ENCODE measurements around the gene PGS1. TPM values are rescaled to one million over a fixed set of nuclear protein-coding genes. Genes with fewer than 3 reads are reported as not detected.
A peak's percentile ranks its signal among the peaks of the same experiment; 100 is the strongest.

The PGS1 gene
- total RNA-seq, 1 donor from 2014 or later: 22.7 TPM

DNA sequence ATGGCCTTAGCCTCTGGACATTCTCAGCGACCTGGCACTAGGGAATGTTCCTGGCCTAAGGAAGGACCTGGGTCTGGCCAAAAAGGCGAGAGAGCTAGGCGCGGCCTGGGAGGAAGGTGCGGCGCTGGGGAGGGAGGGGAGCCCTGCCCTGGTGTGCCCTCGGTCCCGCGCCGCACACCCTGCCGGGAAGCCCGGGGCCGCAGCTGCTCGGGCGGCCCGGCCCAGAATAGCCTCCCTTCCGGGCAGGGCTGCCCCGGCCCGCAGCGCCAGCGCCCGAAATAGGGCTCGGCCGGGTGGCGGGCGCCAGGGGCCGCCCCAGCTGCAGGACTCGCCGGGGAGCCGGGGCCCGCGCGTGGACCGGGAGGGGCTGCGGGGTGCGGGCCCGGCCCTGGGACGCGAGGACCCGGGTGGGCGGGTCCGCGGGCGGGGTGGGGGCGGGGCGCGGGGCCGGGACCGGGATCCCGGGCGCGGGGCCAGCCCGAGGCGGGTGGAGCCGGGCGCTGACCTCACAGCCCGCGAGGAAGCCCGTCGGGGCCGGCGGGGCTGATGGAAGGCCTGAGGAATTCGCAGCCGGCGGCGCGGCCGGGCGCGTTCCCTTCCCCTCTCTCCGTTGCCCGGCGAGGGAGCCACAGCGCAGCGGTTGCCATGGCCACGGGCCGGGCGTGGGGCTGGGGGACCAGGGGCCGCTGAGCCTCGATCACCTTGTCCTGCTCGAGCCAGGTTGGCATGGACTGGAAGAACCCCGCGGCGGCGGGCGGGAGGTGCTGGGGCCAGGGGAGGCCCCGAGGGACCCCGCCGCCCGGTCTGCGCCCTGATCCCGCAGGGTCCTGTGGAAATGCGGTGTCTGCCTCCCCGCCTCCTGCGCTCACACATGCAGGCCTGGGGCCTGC is 36.6 kb upstream of the PGS1 start:
- H3K36me3 Mint-ChIP-seq (ENCODE audit: low read depth): no peaks in the 10 kb centered on the region

DNA sequence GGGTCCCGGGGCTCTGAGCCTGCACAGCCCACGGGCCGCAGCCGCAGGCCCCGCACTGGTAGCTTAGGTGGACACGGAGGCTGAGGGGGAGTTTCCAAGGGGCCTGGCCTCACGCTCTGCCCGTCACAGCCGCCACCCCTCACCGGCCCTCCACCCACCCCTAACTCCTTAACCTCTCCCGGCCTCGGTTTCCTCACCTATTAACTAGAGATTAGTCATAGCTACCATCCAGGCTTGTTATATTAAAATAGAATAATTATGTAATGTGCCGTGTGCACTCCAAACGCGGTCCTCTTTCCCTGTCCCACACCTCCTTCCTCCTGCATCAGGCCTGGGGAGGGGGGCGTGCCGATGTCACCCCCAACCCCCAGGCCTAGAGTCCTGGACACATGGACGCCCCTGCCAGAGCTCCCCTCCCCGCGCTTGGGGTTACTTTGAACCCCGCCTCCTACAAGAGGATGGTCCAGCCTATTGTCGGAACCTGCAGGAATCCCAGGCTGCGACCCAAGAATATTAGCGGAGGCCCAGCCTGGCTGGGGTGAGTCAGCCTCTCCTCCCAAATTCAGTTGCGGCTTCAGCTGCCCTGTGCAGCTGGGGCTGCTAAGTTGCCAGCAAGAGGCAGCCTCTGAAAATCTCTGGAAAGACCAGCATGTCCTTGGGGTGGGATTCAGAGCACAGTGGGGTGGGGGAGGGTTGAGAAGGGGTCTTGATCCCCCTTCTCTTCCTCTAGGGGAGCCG is 35.8 kb upstream of the PGS1 start:
- TF ChIP-seq, protein P1, sequence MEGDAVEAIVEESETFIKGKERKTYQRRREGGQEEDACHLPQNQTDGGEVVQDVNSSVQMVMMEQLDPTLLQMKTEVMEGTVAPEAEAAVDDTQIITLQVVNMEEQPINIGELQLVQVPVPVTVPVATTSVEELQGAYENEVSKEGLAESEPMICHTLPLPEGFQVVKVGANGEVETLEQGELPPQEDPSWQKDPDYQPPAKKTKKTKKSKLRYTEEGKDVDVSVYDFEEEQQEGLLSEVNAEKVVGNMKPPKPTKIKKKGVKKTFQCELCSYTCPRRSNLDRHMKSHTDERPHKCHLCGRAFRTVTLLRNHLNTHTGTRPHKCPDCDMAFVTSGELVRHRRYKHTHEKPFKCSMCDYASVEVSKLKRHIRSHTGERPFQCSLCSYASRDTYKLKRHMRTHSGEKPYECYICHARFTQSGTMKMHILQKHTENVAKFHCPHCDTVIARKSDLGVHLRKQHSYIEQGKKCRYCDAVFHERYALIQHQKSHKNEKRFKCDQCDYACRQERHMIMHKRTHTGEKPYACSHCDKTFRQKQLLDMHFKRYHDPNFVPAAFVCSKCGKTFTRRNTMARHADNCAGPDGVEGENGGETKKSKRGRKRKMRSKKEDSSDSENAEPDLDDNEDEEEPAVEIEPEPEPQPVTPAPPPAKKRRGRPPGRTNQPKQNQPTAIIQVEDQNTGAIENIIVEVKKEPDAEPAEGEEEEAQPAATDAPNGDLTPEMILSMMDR (IDR thresholded peaks at IDR 0.05): no peak
- Mint-ChIP-seq H3K9me3 (ENCODE audit: low read depth) (no peaks in the 10 kb centered on the region), H3K36me3 (ENCODE audit: low read depth) (no peaks in the 10 kb centered on the region), H3K4me1 (ENCODE audit: low read depth) (peaks cover 21% of the 10 kb centered on the region), H3K27ac (ENCODE audit: unreplicated experiment) (peak overlapping the region; percentile 95), H3K4me3 (ENCODE audit: unreplicated experiment) (peak overlapping the region; percentile 22), H3K27me3 (ENCODE audit: low read depth) (no peaks in the 10 kb centered on the region)
- no peak for DNase-seq (ENCODE audit: low spot score)

More for the DNA sequence above, 36.6 kb upstream of the PGS1 start:
- Mint-ChIP-seq H3K4me1 (ENCODE audit: low read depth) (peaks cover 21% of the 10 kb centered on the region), H3K9me3 (ENCODE audit: low read depth) (no peaks in the 10 kb centered on the region), H3K27me3 (ENCODE audit: low read depth) (no peaks in the 10 kb centered on the region), H3K4me3 (ENCODE audit: unreplicated experiment) (no peak overlapping the region), H3K27ac (ENCODE audit: unreplicated experiment) (no peak overlapping the region)
- no peak for DNase-seq (ENCODE audit: low spot score)
- TF ChIP-seq, protein P1 (IDR thresholded peaks at IDR 0.05): no peak

DNA sequence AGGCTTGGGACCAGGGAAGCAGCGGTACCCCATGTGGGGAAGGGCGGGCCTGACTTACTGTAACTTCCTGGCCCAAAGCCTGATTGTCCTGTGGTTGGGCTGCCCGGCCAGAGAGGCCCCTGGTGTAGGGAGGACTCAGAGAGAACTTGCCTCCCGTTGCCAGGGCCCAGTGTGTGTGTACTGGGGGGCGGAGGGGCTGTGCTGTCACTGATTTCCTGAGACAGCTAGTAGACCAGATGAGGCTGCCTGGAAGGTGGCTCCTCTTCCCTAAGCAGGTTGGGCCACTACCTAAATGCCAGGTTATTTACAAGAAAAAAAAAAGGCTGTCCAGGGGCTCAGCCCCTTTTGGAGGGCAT is 35.3 kb upstream of the PGS1 start:
- Mint-ChIP-seq H3K9me3 (ENCODE audit: low read depth) (no peaks in the 10 kb centered on the region), H3K27ac (ENCODE audit: unreplicated experiment) (peak overlapping the region; percentile 95), H3K4me1 (ENCODE audit: low read depth) (peaks cover 21% of the 10 kb centered on the region), H3K4me3 (ENCODE audit: unreplicated experiment) (peak overlapping the region; percentile 22), H3K36me3 (ENCODE audit: low read depth) (no peaks in the 10 kb centered on the region), H3K27me3 (ENCODE audit: low read depth) (no peaks in the 10 kb centered on the region)
- TF ChIP-seq, protein P1 (IDR thresholded peaks at IDR 0.05): no peak
- no peak for DNase-seq (ENCODE audit: low spot score)

DNA sequence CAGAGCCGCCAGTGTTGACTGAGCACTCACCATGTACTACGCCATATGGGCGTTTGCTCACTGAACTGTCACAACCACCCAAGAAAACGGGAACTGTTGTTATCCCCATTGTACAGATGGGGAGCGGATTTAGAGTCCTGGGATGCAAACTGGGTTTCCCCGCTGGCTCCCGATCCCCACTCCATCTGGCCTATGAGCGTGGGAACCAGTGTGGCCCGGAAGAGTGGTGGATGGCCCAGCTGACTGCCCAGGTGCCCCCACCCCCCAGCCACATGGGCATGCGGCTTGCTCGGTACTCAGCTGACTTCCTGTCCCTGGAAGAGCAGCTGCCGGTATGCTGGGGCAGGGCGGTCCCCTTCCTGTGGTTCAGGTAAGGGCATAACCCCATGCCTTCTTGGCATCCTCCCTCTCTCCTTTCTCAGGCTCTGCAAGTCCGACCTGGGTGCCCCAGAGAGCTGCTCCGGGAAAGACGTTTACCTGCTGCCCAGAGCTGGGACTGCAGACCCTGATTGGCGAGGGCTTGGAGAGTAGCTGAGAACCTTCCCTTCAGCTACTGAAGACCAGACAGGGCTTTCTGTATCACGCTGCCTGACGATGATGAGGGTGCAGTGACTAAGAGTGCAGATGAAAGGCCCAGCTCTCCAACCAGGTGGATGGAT is 34.8 kb upstream of the PGS1 start:
- no peaks in the 10 kb centered on the region for H3K9me3 Mint-ChIP-seq (ENCODE audit: low read depth)
- no peaks in the 10 kb centered on the region for H3K27me3 Mint-ChIP-seq (ENCODE audit: low read depth)
- H3K27ac Mint-ChIP-seq (ENCODE audit: unreplicated experiment): peak overlapping the region; percentile 95
- no peak for DNase-seq (ENCODE audit: low spot score)
- TF ChIP-seq, protein P1 (IDR thresholded peaks at IDR 0.05): no peak
- no peak overlapping the region for H3K4me3 Mint-ChIP-seq (ENCODE audit: unreplicated experiment)
- H3K4me1 Mint-ChIP-seq (ENCODE audit: low read depth): peaks cover 21% of the 10 kb centered on the region
- no peaks in the 10 kb centered on the region for H3K36me3 Mint-ChIP-seq (ENCODE audit: low read depth)

DNA sequence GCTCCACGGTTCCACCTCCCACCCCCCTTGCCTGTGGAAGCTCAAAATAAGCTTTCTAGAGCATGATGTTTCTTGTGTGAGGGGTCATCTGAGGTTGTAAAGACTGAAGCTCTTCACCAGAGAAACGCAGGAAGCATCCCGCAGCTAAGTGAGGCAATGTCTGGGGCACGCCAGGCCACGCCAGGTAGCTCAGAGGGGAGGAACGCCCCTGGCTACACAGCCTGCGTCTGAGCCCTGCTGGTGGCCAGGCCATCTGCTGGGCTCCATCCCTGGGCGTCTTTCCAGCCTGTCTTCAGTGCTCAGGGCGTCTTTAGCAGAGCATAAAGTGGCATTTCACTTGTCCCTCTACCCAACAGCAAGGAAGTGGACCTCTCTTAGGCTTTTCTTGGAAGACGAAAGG is 33.8 kb upstream of the PGS1 start:
- no peaks in the 10 kb centered on the region for H3K9me3 Mint-ChIP-seq (ENCODE audit: low read depth)

More for the DNA sequence above, 33.8 kb upstream of the PGS1 start:
- H3K27me3 Mint-ChIP-seq (ENCODE audit: low read depth): no peaks in the 10 kb centered on the region
- H3K4me3 Mint-ChIP-seq (ENCODE audit: unreplicated experiment): no peak overlapping the region
- no peak for DNase-seq (ENCODE audit: low spot score)
- TF ChIP-seq, protein P1 (IDR thresholded peaks at IDR 0.05): no peak
- peak overlapping the region; percentile 27 for H3K27ac Mint-ChIP-seq (ENCODE audit: unreplicated experiment)
- peaks cover 24% of the 10 kb centered on the region for H3K4me1 Mint-ChIP-seq (ENCODE audit: low read depth)
- no peaks in the 10 kb centered on the region for H3K36me3 Mint-ChIP-seq (ENCODE audit: low read depth)

Data from chondrocyte (in vitro differentiated cells).